Naive B cell (primary cell): ENCODE measurements around the gene SERPINI2. TPM values are rescaled to one million over a fixed set of nuclear protein-coding genes. Genes with fewer than 3 reads are reported as not detected.
"Not testable (repeated sequence)": the region's sequence is repeated elsewhere in the genome, so short reads cannot be mapped to it uniquely, and the experiment has no call there.

Experiments used
- ATAC-seq, 2 donors: fragments of 150-1000 bp; cut with Tn5 transposase; 2 replicates each; pipeline ENCODE4 v1.10.0; 2021; ENCODE audit warnings: low read depth in 2 of 2, mild to moderate bottlenecking in 2 of 2, moderate library complexity in 2 of 2
- DNase-seq: peaks from one replicate; pipeline ENCODE4 v3.0.0; 2022
- H3K27ac Mint-ChIP-seq, 6 donors: one replicate each; pipeline ENCODE4 v1.8.0; 2020 to 2022; ENCODE audit warnings: mild to moderate bottlenecking in 6 of 6, mixed read lengths in 6 of 6, moderate library complexity in 5 of 6, inconsistent platforms in 2 of 6
- H3K27me3 Mint-ChIP-seq, 3 donors: one replicate each; pipeline ENCODE4 v1.8.0; 2021 to 2022; ENCODE audit warnings: mixed read lengths in 3 of 3, mild to moderate bottlenecking in 1 of 3
- H3K36me3 Mint-ChIP-seq, 2 donors: one replicate each; pipeline ENCODE4 v1.8.0; 2020 to 2022; ENCODE audit warnings: mixed read lengths in 2 of 2, inconsistent platforms in 1 of 2, mild to moderate bottlenecking in 1 of 2
- H3K4me1 Mint-ChIP-seq, 3 donors: one replicate each; pipeline ENCODE4 v1.8.0; 2020 to 2022; ENCODE audit warnings: mixed read lengths in 3 of 3, inconsistent platforms in 1 of 3, mild to moderate bottlenecking in 1 of 3, moderate library complexity in 1 of 3
- H3K4me3 Mint-ChIP-seq, 8 donors: one replicate each; pipeline ENCODE4 v1.8.0; 2020 to 2022; ENCODE audit warnings: mild to moderate bottlenecking in 8 of 8, mixed read lengths in 8 of 8, moderate library complexity in 8 of 8, inconsistent platforms in 2 of 8
- H3K9me3 Mint-ChIP-seq, 7 donors: one replicate each; pipeline ENCODE4 v1.8.0; 2020 to 2022; ENCODE audit warnings: mixed read lengths in 7 of 7, mild to moderate bottlenecking in 5 of 7, inconsistent platforms in 2 of 7, moderate library complexity in 1 of 7
- polyA plus RNA-seq, 6 donors: library from polyadenylated mRNA; unstranded; fragments of 300-500 nt; fragmentation: Illumina TruSeq; gene quantifications; one replicate each; pipeline ENCODE4 v1.2.3, GENCODE V29; 2021; ENCODE audit warnings: low read depth in 6 of 6

Gene SERPINI2
- polyA plus RNA-seq, 6 donors from 2014 or later, result not detected

DNA sequence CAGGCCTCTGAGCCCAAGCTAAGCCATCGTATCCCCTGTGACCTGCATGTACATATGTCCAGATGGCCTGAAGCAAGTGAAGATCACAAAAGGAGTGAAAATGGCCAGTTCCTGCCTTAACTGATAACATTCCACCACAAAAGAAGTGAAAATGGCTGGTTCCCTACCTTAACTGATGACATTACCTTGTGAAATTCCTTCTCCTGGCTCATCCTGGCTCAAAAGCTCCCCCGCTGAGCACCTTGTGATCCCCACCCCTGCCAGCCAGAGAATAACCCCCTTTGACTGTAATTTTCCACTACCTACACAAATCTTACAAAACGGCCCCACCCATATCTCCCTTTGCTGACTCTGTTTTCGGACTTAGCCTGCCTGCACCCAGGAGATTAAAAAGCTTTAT, 51.4 kb downstream of the SERPINI2 start:
- not testable (repeated sequence) for H3K4me3 Mint-ChIP-seq, ATAC-seq

DNA sequence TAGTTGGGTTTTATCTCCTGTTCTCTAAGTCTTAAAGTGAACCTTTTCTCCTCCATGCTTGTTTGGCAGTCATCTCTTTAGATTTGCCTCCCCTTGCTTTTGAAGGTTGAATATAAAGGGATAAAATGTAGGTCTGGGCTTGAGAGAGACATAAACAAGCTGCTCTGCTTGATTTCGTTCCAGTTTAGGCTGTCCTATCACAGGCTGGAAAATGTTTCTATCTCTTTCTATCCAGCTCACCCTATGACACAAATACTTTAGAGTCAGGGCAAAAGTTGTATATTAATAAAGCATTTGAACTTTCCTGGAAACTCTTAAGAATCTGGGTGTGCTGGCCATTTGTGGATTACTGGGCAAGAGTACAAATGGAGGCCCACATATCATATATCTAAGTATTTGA, 64.2 kb downstream of the SERPINI2 start:
- Mint-ChIP-seq H3K9me3 (no peaks in the 10 kb centered on the region), H3K27me3 (no peaks in the 10 kb centered on the region), H3K36me3 (no peaks in the 10 kb centered on the region), H3K27ac (no peak overlapping the region), H3K4me3 (no peak overlapping the region), H3K4me1 (no peaks in the 10 kb centered on the region)
- ATAC-seq (no peak), DNase-seq (no peak)

More for the DNA sequence above, 51.4 kb downstream of the SERPINI2 start:
- H3K36me3 Mint-ChIP-seq, H3K9me3 Mint-ChIP-seq, H3K27ac Mint-ChIP-seq, H3K4me1 Mint-ChIP-seq, DNase-seq: not testable (repeated sequence)
- peaks cover 5 to 16% (median 11%) of the 10 kb centered on the region in 3 donors for H3K27me3 Mint-ChIP-seq

DNA sequence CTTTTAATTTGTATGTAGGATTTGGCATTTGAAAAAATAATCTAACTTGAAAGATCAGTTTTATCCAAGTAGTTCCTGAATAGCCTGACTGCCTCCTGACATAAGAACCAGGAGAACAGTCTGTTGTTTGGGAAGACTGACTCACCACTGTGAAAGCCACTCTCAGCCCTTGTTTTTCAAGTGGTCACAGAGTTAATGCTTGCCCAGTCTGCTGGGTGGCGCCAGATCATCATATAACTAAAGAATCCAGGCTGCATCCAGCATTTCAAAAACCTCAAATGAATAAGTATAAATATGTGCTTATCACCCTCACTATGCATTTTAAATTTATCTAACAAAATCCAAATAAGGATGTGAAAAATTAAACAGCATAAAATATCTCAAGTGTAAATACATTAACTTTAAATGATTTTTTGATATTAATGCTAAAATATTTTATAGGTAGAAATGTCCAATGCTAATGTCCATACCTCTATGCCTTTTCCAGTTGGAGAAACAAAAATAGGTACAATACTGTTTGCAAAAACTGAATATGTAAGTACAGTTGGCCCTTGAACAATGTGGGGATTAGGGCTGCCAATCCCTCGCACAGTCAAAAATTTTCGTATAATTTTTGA, 66.9 kb downstream of the SERPINI2 start:
- DNase-seq (peak; percentile 3), ATAC-seq (peak in 1 of 2 donors; percentile 40)
- H3K9me3 Mint-ChIP-seq, result no peaks in the 10 kb centered on the region
- no peaks in the 10 kb centered on the region for H3K27me3 Mint-ChIP-seq
- no peaks in the 10 kb centered on the region for H3K36me3 Mint-ChIP-seq
- no peak overlapping the region for H3K27ac Mint-ChIP-seq
- no peak overlapping the region for H3K4me3 Mint-ChIP-seq
- H3K4me1 Mint-ChIP-seq, result no peaks in the 10 kb centered on the region

DNA sequence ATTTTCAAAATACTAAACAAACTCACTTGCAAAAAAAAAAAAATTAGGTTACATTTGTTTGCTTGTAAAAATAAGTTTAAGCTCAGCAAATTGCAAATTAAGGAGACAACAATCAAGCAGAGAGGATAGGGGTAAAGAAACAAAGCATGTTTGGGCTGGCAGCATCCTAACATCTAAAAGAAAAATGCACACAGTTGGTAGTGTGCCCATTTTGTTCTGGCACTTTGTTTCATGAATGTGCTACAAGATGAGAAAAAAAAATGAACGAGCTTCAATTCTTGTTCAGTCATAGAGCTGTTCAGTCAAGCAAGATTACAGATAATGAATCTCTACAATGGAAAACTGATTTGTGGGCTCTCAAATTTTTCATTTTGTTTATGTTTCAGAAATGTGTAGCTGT, 76.0 kb downstream of the SERPINI2 start:
- Mint-ChIP-seq H3K4me1 (no peaks in the 10 kb centered on the region), H3K36me3 (no peaks in the 10 kb centered on the region), H3K9me3 (no peaks in the 10 kb centered on the region), H3K27me3 (peaks cover 5 to 15% (median 8%) of the 10 kb centered on the region in 3 donors), H3K4me3 (no peak overlapping the region), H3K27ac (no peak overlapping the region)
- DNase-seq (no peak), ATAC-seq (no peak)

DNA sequence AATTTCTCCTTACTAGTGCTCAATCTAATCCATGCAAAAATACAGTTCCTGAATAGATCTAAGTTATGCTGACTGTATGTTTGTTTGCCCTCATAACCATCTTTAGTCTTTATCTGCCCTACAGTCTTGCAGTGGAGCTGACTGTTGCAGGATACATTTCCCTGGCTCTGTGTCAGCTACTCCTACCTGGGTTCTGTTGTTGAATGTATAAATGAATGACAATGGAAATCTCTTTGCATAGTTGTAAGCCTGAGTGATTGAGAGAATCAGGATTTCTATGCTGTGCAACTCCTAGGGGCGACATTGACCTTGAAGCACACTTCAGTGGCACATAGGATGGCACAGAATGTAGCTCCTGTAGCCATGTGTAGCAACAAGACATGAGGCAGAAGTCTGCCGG, 77.8 kb downstream of the SERPINI2 start:
- DNase-seq, result no peak
- H3K4me1 Mint-ChIP-seq, result no peaks in the 10 kb centered on the region
- no peaks in the 10 kb centered on the region for H3K9me3 Mint-ChIP-seq
- no peak overlapping the region for H3K27ac Mint-ChIP-seq
- H3K27me3 Mint-ChIP-seq, result peaks cover 9 to 20% (median 15%) of the 10 kb centered on the region in 3 donors
- no peaks in the 10 kb centered on the region for H3K36me3 Mint-ChIP-seq
- H3K4me3 Mint-ChIP-seq, result no peak overlapping the region
- no peak for ATAC-seq

DNA sequence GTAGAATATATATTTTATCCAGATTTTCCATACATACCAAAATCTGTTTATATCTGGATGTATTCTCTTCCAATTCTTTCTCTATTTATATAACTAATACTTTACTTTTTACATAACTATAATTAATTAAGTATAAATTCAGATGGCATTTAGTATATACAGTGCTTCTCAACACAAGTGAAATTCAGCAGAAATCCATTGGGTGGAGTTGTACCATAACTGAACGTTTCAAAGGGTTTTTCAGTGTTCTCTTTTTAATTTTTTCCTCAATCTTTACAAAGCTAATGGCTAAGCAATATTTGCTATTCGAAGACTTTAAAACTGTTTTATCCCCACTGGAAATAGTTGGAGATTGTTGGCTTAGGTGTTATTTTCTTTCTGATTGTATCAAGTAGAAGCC, 79.8 kb downstream of the SERPINI2 start:
- Mint-ChIP-seq H3K27ac (no peak overlapping the region), H3K4me3 (no peak overlapping the region), H3K27me3 (peaks cover 5 to 15% (median 12%) of the 10 kb centered on the region in 3 donors), H3K36me3 (no peaks in the 10 kb centered on the region), H3K9me3 (peaks cover 0 to 3% (median 0%) of the 10 kb centered on the region in 7 donors), H3K4me1 (no peaks in the 10 kb centered on the region)
- DNase-seq (no peak), ATAC-seq (no peak)

Other genes with a start within 250 kb of the SERPINI2 start
- not detected for gene ZBBX, start 93.7 kb downstream of the SERPINI2 start, polyA plus RNA-seq
- gene WDR49, start 179.9 kb upstream of the SERPINI2 start, polyA plus RNA-seq, result 1 to 10 TPM in 1 of 6 donors, under 1 TPM in 3, not detected in 2; 0.17 to 1.1 (median 0.43) TPM